ENCODE data around the gene ABCG1.

GRCh38 chr21:42247716-42248115 is 28.8 kb downstream of the ABCG1 start:
- no peak for TF ChIP-seq CTCF (IDR thresholded peaks at IDR 0.05; ENCODE audit: insufficient read depth, low read depth, low read length)
- TF ChIP-seq EZH2 (IDR thresholded peaks at IDR 0.05; ENCODE audit: insufficient read depth, low read length) = no peak

Data from astrocyte (in vitro differentiated cells and primary cell).